Measurements from ENCODE around the gene CKLF.
"Not testable (repeated sequence)": the region's sequence is repeated elsewhere in the genome, so short reads cannot be mapped to it uniquely, and the experiment has no call there.

Gene CKLF

GRCh38 chr16:66542396-66542795, 10.0 kb upstream of the CKLF start:
- DNase-seq (ENCODE audit: low read depth in 3 of 3, low spot score in 1 of 3): no peak

DNA sequence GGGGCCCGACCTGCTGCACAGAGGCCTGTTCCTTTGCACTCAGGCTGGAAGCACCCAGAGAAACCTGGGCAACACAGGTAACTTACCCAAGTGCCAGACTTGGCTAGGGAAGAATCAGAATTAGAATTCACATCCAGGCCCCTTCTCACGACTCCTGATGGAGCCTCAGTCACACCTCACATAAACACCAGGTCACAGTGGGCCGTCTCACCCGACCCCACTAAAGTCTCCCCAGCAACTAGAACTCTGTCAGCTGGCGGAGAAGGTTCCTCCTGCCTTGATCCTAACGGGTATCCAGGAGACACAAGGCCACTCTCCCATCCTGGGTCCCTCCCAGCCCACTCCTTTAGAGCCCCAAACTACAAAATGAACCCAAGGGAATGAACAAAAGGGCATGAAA, 8.8 kb upstream of the CKLF start:
- DNase-seq (ENCODE audit: low read depth in 3 of 3, low spot score in 1 of 3): no peak

DNA sequence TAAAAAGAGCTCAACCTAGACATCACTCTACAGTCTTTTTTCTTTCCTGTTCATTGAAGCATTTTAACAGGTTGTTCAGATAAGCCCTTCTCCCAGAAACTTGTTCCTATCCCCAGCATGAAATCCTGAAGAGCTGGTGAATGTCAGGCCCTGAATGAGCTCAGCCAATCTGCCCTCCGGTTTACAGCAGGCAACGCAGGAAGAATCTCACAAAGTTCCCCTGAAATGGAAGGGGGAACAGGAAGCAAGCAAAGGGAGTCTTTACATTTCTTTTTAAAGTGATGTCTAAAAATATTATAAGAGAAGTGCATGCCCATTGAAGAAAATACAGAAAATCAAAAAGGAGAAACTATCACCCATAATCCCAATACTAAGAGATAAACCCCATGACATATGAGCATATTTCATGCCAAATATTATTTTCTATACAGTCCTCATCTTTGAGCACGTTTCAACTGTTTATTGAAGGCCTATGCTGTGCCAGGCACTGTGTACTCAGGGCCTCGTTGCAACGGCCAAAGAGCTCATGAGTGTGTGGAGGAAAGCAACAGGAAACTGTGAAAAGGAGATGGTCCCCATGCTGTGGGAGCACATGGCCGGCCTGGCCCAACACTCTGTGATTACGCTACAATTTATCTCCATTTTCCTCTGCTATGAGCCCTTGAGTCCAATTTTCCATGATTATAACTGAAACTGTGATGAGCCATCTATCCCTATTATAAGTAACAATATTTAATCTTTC, 8.2 kb upstream of the CKLF start:
- no peak for DNase-seq (ENCODE audit: low read depth in 3 of 3, low spot score in 1 of 3)

GRCh38 chr16:66547101-66547989, 5.0 kb upstream of the CKLF start:
- no peak for DNase-seq (ENCODE audit: low read depth in 3 of 3, low spot score in 1 of 3)

DNA sequence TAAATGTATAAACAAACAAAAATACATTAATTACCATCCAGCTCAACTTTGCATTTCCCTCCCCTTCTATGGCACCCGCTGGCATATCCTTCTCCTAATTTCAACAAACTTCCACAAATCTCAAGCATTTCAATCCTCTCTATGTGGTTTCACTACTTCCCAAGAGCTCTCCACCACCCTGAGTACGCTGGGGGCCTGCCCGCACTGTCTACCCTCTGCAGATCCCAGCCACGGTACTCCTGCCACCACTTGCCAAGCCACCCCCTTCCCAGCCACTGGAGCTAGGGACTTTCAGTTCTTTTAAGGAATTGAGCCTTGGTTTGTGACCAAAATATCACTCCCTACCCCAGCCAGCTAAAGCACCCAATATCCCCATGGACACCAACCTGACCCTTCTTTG, 4.3 kb upstream of the CKLF start:
- DNase-seq (ENCODE audit: low read depth in 3 of 3, low spot score in 1 of 3): no peak

DNA sequence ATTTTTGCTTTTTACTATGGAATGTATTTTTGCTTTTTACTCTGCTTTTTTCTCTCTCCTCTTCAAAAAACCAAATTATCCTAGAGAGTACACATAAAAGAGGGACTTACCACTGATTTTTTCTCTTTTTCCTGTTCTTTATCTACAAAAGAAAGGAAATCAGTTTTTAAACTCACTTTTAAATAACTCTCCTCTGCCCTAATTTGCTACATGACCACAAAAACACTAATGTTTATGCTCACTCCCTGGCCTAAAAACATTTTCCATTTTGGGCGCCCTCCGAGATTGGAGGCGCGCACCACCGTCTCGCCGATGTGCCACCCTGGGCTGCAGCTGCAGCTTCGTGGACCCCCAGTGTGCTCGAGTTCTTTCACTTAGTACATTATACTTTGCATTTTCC, 3.5 kb upstream of the CKLF start:
- no peak for DNase-seq (ENCODE audit: low read depth in 3 of 3, low spot score in 1 of 3)

GRCh38 chr16:66549284-66550131, 2.9 kb upstream of the CKLF start, which contains the start of gene TK2:
TSS of gene TK2 (minus strand) at chr16:66550122. CDS start at chr16:66550061, 61 bp downstream.
- peak in 1 of 3 donors; percentile 53 for DNase-seq (ENCODE audit: low read depth in 3 of 3, low spot score in 1 of 3)

DNA sequence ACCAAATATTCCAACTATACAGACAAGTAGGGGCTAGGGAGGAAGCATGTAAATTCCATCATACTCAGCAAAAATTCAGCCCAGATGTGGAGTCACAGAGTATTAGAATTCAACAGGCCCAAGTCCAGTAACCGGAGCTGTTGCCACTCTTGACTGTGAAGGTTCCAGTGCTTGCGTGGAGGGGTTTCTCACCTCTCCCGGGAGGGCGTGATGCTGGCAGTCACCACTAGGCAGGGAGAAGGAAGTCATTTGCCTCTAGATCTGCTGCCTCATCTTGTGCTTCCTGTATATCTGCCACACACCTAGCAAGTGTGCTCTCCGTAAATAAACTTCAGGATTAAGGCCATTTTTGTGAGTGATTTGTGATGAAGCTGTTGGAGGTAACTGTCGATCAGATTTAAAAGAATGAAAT, 1.0 kb upstream of the CKLF start:
- peak in 1 of 3 donors; percentile 28 for DNase-seq (ENCODE audit: low read depth in 3 of 3, low spot score in 1 of 3)

DNA sequence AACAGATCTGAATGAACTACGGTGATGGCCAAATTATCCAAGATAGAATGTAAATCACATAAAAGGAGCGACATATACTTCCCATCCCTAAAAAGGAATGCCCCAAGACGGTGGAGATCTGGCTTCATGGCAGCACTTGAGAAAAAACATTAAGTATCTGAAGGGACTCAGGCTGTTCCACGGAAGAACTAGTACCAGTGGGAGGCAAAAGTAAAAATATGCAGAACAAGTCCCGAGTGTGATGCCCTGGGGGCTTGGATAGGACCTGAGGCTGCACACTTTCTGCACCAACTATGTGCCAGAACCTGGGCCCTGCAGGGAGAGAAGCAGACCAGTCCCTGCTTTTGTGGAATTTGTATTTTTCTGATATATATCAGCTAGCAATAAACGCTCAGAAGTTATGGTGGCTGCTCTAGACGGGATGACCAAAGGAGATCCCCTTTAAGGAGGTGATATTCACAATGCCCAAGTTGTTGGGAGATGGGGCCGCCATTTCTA, 539 bp upstream of the CKLF start:
- DNase-seq (ENCODE audit: low read depth in 3 of 3, low spot score in 1 of 3): no peak

DNA sequence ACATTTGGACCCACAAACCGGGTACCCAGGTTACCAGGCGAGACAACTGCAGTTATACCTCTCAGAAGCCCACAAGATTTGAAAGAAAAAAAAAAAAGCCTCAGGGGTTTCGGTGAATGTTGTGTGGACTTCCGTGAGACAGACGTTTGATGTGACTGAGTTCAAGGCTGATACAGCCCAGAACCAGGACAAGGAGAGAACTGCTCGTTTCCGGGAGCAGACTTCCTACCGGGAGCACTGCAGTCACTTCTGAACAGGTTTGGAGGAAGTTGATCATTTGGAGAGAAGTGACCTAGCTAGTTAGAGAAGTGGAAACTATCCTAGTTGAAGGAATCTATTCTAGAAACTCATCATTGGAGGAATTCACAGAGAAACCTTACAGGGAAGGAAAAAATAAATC, 847 bp downstream of the CKLF start:
- no peak for DNase-seq (ENCODE audit: low read depth in 3 of 3, low spot score in 1 of 3)

DNA sequence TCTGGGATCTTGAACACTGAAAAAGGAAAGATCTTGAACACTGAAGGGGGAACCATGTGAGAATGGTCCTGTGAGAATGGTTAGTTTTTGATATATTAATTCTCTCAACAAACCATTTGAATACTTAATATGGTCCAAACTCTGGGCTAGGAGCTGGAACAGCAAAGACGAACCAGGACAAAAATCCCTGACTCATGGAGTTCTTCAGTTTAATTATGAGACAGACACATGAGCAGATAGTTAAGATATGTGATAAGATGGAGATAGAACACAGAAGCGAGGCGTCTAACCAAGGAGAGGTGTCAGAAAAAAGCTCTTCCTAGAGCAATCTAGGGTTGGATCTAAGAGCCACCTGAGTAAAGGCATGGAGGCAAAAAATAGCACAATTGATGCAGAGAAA, 1.6 kb downstream of the CKLF start:
- no peak for DNase-seq (ENCODE audit: low read depth in 3 of 3, low spot score in 1 of 3)

- DNase-seq (ENCODE audit: low read depth in 3 of 3, low spot score in 1 of 3): no peak
These were observed 2.1 kb downstream of the CKLF start for GRCh38 chr16:66554495-66554894.

GRCh38 chr16:66560107-66560506, 7.7 kb downstream of the CKLF start:
- DNase-seq (ENCODE audit: low read depth in 3 of 3, low spot score in 1 of 3): no peak

DNA sequence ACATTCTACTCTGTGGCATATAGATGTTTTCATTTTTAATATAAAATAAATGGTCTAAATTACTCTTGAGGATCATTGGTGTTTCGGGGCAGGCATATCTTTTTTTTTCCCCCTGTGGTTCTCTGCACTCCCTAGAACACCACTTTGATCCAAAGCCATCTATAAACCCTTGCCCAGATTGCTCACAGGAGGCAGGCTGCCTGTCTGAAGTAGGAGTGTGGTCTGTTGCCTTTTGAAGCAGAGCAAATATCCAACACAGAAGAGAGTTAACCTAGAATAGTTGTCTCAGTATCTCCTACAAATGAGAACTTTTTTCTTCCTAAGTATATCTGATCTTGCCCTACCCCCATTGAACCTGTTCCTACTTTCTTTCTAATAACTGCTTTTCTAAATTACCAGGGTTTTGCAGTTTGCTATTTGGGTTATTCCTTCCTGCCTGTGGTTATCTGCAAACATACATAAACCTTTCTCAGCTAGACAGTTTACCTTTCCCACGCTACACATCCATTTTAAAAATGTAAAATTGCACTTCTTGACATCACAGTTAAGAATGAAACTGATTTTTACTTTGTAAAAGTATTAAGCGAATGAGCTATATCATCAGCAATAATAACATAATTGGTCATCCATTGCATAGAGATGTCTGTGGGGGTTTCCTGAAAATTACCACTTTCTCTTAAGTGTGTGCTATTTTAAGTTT, 9.2 kb downstream of the CKLF start:
- DNase-seq (ENCODE audit: low read depth in 3 of 3, low spot score in 1 of 3): no peak

GRCh38 chr16:66562409-66562808, 10.0 kb downstream of the CKLF start:
- no peak for DNase-seq (ENCODE audit: low read depth in 3 of 3, low spot score in 1 of 3)

DNA sequence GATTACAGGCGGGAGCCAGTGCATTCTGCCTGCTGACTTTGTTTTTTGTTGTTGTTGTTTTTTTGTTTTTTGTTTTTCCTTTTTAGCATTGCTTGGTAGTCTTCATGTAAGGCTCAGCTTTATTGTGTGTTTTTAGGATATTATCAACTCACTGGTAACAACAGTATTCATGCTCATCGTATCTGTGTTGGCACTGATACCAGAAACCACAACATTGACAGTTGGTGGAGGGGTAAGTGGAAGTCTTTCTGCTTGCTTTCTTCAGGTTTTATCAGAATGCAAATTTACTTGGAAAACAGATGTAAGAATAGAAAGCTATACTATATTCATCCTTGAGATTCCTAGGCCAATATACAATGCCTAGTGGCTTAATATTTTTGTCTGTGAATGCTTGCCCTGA, 10.6 kb downstream of the CKLF start:
- no peak for DNase-seq (ENCODE audit: low read depth in 3 of 3, low spot score in 1 of 3)

DNA sequence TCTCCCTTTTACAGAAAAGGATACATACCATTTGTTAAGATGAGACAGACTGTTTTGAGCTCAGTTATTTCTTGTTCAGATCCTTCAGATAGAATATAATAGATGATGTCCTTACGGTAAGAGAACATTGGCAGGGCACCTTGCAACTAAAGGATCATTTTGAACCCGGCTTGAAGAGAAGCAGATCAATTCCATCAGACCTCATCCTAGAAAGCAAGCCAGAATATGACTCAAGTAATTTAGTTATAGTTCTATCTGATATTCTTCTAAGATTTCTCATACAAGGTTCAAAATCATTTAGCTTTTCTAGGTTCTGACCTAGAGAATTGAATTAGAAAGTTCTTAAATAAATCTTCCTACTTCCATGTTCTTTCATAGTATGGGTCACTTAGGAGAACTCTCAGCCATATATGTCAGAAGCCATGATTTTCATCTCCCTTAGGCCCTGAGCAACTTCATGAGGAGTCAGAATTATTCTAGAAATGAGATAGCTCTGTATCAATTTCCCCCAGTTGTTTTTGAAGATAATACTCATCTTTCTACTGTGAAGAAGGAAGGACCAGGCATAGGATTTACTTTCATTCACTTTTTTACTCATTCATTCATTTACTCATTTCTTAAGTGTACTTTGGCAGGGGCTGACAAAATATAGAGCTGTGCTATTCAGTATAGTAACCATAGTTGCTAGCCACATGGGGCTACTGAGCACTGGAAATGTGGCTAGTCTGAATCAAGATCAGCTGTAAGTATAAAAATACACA, 11.4 kb downstream of the CKLF start:
- no peak for DNase-seq (ENCODE audit: low read depth in 3 of 3, low spot score in 1 of 3)

- DNase-seq (ENCODE audit: low read depth in 3 of 3, low spot score in 1 of 3): no peak
These were observed 13.9 kb downstream of the CKLF start, which contains the start of gene CMTM1 for GRCh38 chr16:66566051-66566901. TSS of gene CMTM1 (plus strand) at chr16:66566439. CDS start at chr16:66566514, 75 bp downstream.

- not testable (repeated sequence) for DNase-seq (ENCODE audit: low read depth in 3 of 3, low spot score in 1 of 3)
These were observed 14.9 kb downstream of the CKLF start for GRCh38 chr16:66567270-66567669.

All from stimulated activated CD4-positive, alpha-beta T cell treated with anti-CD3 and anti-CD28 coated beads, TNF-alpha, amount 100 ng/mL, for 1 hour (primary cell).